PFSK-1 (cell line): ENCODE data around the gene GAS7.

Experiments
- FOXP2 ChIP-seq: optimal IDR thresholded peaks from 2 replicates; pipeline ENCODE3; 2011; ENCODE audit warnings: borderline replicate concordance, control low read depth, inconsistent platforms; ENCODE audit not compliant: insufficient read depth; ENCODE audit errors: extremely low read length, extremely low read depth
- POLR2AphosphoS5 ChIP-seq: IDR thresholded peaks from 2 replicates; pipeline ENCODE4 v1.6.1; 2012; ENCODE audit warnings: low read depth, mild to moderate bottlenecking, control low read depth, low read length, moderate library complexity
- REST ChIP-seq, 2 experiments: IDR thresholded peaks; 2 replicates each; pipeline versions ENCODE4 v1.6.1 to v1.8.0; 2011 to 2012; ENCODE audit warnings: low read depth in 2 of 2, low read length in 2 of 2, control low read depth in 1 of 2, inconsistent platforms in 1 of 2, mild to moderate bottlenecking in 1 of 2, moderate library complexity in 1 of 2; ENCODE audit not compliant: insufficient read depth in 1 of 2
- SIN3A ChIP-seq: IDR thresholded peaks from 2 replicates; pipeline ENCODE4 v1.6.1; 2012; ENCODE audit warnings: mild to moderate bottlenecking, low read length, moderate library complexity, borderline replicate concordance; ENCODE audit not compliant: insufficient read depth
- TAF1 ChIP-seq: IDR thresholded peaks from 2 replicates; pipeline ENCODE4 v1.6.1; 2012; ENCODE audit warnings: low read length, control low read depth, borderline replicate concordance; ENCODE audit not compliant: insufficient read depth

GAS7 gene

GRCh38 chr17:10127819-10128425 is 70.5 kb downstream of the GAS7 start:
- TF ChIP-seq SIN3A = no peak
- TF ChIP-seq FOXP2 = peak; percentile 82
- TF ChIP-seq POLR2AphosphoS5 = peak; percentile 39; the same call in 1 of the 2 replicates

- no peak; a peak in 1 of 4 replicates for TF ChIP-seq REST (IDR thresholded peaks at IDR 0.05; ENCODE audit: insufficient read depth in 1 of 2, low read depth in 2 of 2, low read length in 2 of 2)
- TF ChIP-seq SIN3A = no peak
- TF ChIP-seq FOXP2 = no peak
- TF ChIP-seq POLR2AphosphoS5 = no peak
- TF ChIP-seq TAF1 = no peak
Measured at GRCh38 chr17:10126616-10127501, 71.5 kb downstream of the GAS7 start.

- no peak for TF ChIP-seq SIN3A
- TF ChIP-seq POLR2AphosphoS5 = no peak
- TF ChIP-seq REST (IDR thresholded peaks at IDR 0.05; ENCODE audit: insufficient read depth in 1 of 2, low read depth in 2 of 2, low read length in 2 of 2) = no peak
- no peak for TF ChIP-seq TAF1
- no peak for TF ChIP-seq FOXP2
Measured at GRCh38 chr17:10126276-10126615, 72.2 kb downstream of the GAS7 start.

- TF ChIP-seq SIN3A (no peak), TAF1 (0 out of 2 replicates have a peak, but pooled peaks have one; percentile 17)
Measured at GRCh38 chr17:10125531-10126275, 72.7 kb downstream of the GAS7 start.

- TF ChIP-seq SIN3A (no peak), REST (IDR thresholded peaks at IDR 0.05; ENCODE audit: insufficient read depth in 1 of 2, low read depth in 2 of 2, low read length in 2 of 2) (no peak), TAF1 (no peak), POLR2AphosphoS5 (no peak), FOXP2 (no peak)
Measured at GRCh38 chr17:10123093-10123492, 75.3 kb downstream of the GAS7 start.
